Adipose tissue (tissue), 3 donors: ENCODE data around the gene SRD5A2. TPM values are rescaled to one million over a fixed set of nuclear protein-coding genes. Genes with fewer than 3 reads are reported as not detected.
"Not testable (repeated sequence)": the region's sequence is repeated elsewhere in the genome, so short reads cannot be mapped to it uniquely, and the experiment has no call there.

ENCODE experiments used
- H3K27ac ChIP-seq: one replicate; pipeline ENCODE4 v1.5.1; 2013; ENCODE audit warnings: low read depth, low read length
- WGBS, 3 donors: extraction: QIAGEN DNeasy Blood & Tissue Kit; methylation state at CpG; one replicate each; pipeline ENCODE4 v1.1.7; 2013; 5-methylcytosine and 5-hydroxymethylcytosine counted together
- polyA plus RNA-seq, 3 donors: library from polyadenylated mRNA; stranded (reverse); fragments of 200-250 nt; gene quantifications; one replicate each; pipeline ENCODE4 v1.2.3, GENCODE V29; 2013
- donor health status: healthy with polysubstance abuse.
- donor health status: Bipolar disorder and iron deficiency.
- donor health status: healthy.

Gene SRD5A2
- polyA plus RNA-seq, 3 donors = under 0.01 TPM; not detected in 2

GRCh38 chr2:31539505-31539904, 41.2 kb downstream of the SRD5A2 start:
- 32 to 56% (median 53%) methylated on average over 3 of the region's 3 CpGs for WGBS, 3 donors
- no peak overlapping the region for H3K27ac ChIP-seq

GRCh38 chr2:31535768-31536167, 45.0 kb downstream of the SRD5A2 start:
- 27 to 65% (median 55%) methylated on average over 2 of the region's 2 CpGs for WGBS, 3 donors
- H3K27ac ChIP-seq = no peak overlapping the region

GRCh38 chr2:31534636-31535035, 46.1 kb downstream of the SRD5A2 start:
- 80 to 82% (median 80%) methylated on average over 1 of the region's 1 CpG for WGBS, 3 donors
- no peak overlapping the region for H3K27ac ChIP-seq

GRCh38 chr2:31533036-31533435, 47.7 kb downstream of the SRD5A2 start:
- no peak overlapping the region for H3K27ac ChIP-seq
- 74 to 95% (median 84%) methylated on average over 1 of the region's 1 CpG for WGBS, 3 donors

- 85 to 91% (median 89%) methylated on average over 5 of the region's 5 CpGs for WGBS, 3 donors
- no peak overlapping the region for H3K27ac ChIP-seq
Measured at GRCh38 chr2:31531101-31531500, 49.6 kb downstream of the SRD5A2 start.

GRCh38 chr2:31529256-31529655, 51.5 kb downstream of the SRD5A2 start:
- WGBS, 3 donors = 58 to 85% (median 83%) methylated on average over 8 of the region's 8 CpGs

GRCh38 chr2:31528823-31529222, 51.9 kb downstream of the SRD5A2 start:
- H3K27ac ChIP-seq = no peak overlapping the region
- 88 to 93% (median 91%) methylated on average over 6 of the region's 6 CpGs for WGBS, 3 donors

More at GRCh38 chr2:31529256-31529655, 51.5 kb downstream of the SRD5A2 start:
- H3K27ac ChIP-seq = no peak overlapping the region

GRCh38 chr2:31526946-31527732, 53.6 kb downstream of the SRD5A2 start:
- 69 to 82% (median 73%) methylated on average over 15 of the region's 15 CpGs for WGBS, 3 donors
- no peak overlapping the region for H3K27ac ChIP-seq

- WGBS, 3 donors = 60 to 66% (median 61%) methylated on average over 5 of the region's 5 CpGs
- no peak overlapping the region for H3K27ac ChIP-seq
Measured at GRCh38 chr2:31525876-31526275, 54.9 kb downstream of the SRD5A2 start.

- WGBS, 3 donors = 82 to 92% (median 84%) methylated on average over 4 of the region's 4 CpGs
- H3K27ac ChIP-seq = no peak overlapping the region
Measured at GRCh38 chr2:31524592-31524991, 56.1 kb downstream of the SRD5A2 start.

GRCh38 chr2:31523871-31524492, 56.8 kb downstream of the SRD5A2 start:
- 27 to 30% (median 27%) methylated on average over 8 of the region's 8 CpGs for WGBS, 3 donors
- H3K27ac ChIP-seq = no peak overlapping the region

GRCh38 chr2:31522786-31523185, 58.0 kb downstream of the SRD5A2 start:
- no peak overlapping the region for H3K27ac ChIP-seq
- WGBS, 3 donors = 70 to 81% (median 74%) methylated on average over 4 of the region's 4 CpGs

GRCh38 chr2:31517442-31518203, 63.1 kb downstream of the SRD5A2 start:
- WGBS, 3 donors = 71 to 81% (median 75%) methylated on average over 7 of the region's 7 CpGs
- H3K27ac ChIP-seq = no peak overlapping the region

GRCh38 chr2:31515586-31515985, 65.2 kb downstream of the SRD5A2 start:
- 78 to 86% (median 80%) methylated on average over 5 of the region's 5 CpGs for WGBS, 3 donors
- no peak overlapping the region for H3K27ac ChIP-seq

- WGBS, 3 donors = 78 to 91% (median 86%) methylated on average over 3 of the region's 3 CpGs
- H3K27ac ChIP-seq = no peak overlapping the region
Measured at GRCh38 chr2:31513553-31513952, 67.2 kb downstream of the SRD5A2 start.

GRCh38 chr2:31511376-31511775, 69.4 kb downstream of the SRD5A2 start:
- no peak overlapping the region for H3K27ac ChIP-seq

GRCh38 chr2:31505111-31505510, 75.6 kb downstream of the SRD5A2 start:
- no peak overlapping the region for H3K27ac ChIP-seq
- 53 to 69% (median 64%) methylated on average over 2 of the region's 2 CpGs for WGBS, 3 donors

GRCh38 chr2:31504311-31504710, 76.4 kb downstream of the SRD5A2 start:
- WGBS, 3 donors = 40 to 81% (median 73%) methylated on average over 2 of the region's 2 CpGs

GRCh38 chr2:31496451-31496874, 84.3 kb downstream of the SRD5A2 start:
- 73 to 85% (median 85%) methylated on average over 21 of the region's 21 CpGs for WGBS, 3 donors

More at GRCh38 chr2:31504311-31504710, 76.4 kb downstream of the SRD5A2 start:
- H3K27ac ChIP-seq = no peak overlapping the region

More at GRCh38 chr2:31496451-31496874, 84.3 kb downstream of the SRD5A2 start:
- H3K27ac ChIP-seq = not testable (repeated sequence)
